ENCODE results near the gene PAN3.
"Not testable (repeated sequence)": the region's sequence is repeated elsewhere in the genome, so short reads cannot be mapped to it uniquely, and the experiment has no call there.

Gene PAN3

GRCh38 chr13:28140433-28141125, 2.2 kb downstream of the PAN3 start:
- peak overlapping the region; percentile 96 for H3K4me3 ChIP-seq (ENCODE audit: low read depth, low read length)

DNA sequence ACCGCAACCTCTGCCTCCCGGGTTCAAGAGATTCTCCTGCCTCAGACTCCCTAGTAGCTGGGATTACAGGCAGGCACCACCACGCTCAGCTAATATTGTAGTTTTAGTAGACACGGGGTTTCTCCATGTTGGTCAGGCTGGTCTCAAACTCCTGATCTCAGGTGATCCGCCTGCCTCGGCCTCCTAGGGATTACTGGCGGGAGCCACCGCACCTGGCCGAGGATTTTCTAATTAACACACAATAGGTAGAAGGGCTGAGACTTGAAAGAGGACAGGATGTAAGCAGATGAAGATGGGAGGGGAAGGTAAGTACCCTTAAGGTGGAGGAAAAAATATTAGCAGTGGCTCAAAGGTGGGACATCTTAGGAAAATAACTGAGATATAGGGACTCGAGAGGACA, 3.2 kb downstream of the PAN3 start:
- peak overlapping the region; percentile 41 for H3K4me3 ChIP-seq (ENCODE audit: low read depth, low read length)
- DNase-seq (ENCODE audit: low read depth): not testable (repeated sequence)

More at GRCh38 chr13:28140433-28141125, 2.2 kb downstream of the PAN3 start:
- DNase-seq (ENCODE audit: low read depth): no peak
- TF ChIP-seq, protein P1, sequence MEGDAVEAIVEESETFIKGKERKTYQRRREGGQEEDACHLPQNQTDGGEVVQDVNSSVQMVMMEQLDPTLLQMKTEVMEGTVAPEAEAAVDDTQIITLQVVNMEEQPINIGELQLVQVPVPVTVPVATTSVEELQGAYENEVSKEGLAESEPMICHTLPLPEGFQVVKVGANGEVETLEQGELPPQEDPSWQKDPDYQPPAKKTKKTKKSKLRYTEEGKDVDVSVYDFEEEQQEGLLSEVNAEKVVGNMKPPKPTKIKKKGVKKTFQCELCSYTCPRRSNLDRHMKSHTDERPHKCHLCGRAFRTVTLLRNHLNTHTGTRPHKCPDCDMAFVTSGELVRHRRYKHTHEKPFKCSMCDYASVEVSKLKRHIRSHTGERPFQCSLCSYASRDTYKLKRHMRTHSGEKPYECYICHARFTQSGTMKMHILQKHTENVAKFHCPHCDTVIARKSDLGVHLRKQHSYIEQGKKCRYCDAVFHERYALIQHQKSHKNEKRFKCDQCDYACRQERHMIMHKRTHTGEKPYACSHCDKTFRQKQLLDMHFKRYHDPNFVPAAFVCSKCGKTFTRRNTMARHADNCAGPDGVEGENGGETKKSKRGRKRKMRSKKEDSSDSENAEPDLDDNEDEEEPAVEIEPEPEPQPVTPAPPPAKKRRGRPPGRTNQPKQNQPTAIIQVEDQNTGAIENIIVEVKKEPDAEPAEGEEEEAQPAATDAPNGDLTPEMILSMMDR (IDR thresholded peaks at IDR 0.05; ENCODE audit: low read depth, low read length): no peak
- TF ChIP-seq MYC (IDR thresholded peaks at IDR 0.05; ENCODE audit: low read depth, low read length) (no peak), POLR2A (IDR thresholded peaks at IDR 0.05; ENCODE audit: extremely low read depth, insufficient read length) (no peak)
- TF ChIP-seq, protein P2, sequence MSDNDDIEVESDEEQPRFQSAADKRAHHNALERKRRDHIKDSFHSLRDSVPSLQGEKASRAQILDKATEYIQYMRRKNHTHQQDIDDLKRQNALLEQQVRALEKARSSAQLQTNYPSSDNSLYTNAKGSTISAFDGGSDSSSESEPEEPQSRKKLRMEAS (IDR thresholded peaks at IDR 0.05; ENCODE audit: low read depth, low read length): no peak

GRCh38 chr13:28145049-28145448, 6.7 kb downstream of the PAN3 start:
- TF ChIP-seq, protein P1 (IDR thresholded peaks at IDR 0.05; ENCODE audit: low read depth, low read length): no peak
- TF ChIP-seq POLR2A (IDR thresholded peaks at IDR 0.05; ENCODE audit: extremely low read depth, insufficient read length) (no peak), MYC (IDR thresholded peaks at IDR 0.05; ENCODE audit: low read depth, low read length) (no peak)
- TF ChIP-seq, protein P2 (IDR thresholded peaks at IDR 0.05; ENCODE audit: low read depth, low read length): no peak
- no peak overlapping the region for H3K4me3 ChIP-seq (ENCODE audit: low read depth, low read length)
- no peak for DNase-seq (ENCODE audit: low read depth)

DNA sequence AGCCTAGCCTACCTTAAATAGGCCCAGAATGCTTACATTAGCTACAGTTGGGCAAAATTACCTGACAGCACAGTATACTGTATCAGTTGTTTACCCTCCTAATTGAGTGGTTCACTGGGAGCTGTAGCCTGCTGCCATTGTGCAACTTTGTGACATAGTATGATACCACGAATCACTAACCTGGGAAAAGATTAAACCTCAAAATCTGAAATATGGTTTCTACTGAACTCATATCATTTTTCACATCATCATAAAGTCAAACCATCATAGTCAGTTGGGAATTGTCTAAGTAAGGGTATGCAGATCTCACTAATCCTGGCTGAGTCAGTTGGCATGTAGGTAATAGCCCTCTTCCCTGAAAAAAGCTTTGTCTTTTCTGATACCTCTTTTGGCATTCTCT, 9.2 kb downstream of the PAN3 start:
- TF ChIP-seq, protein P1 (IDR thresholded peaks at IDR 0.05; ENCODE audit: low read depth, low read length): no peak
- TF ChIP-seq MYC (IDR thresholded peaks at IDR 0.05; ENCODE audit: low read depth, low read length) (no peak), POLR2A (IDR thresholded peaks at IDR 0.05; ENCODE audit: extremely low read depth, insufficient read length) (no peak)
- TF ChIP-seq, protein P2 (IDR thresholded peaks at IDR 0.05; ENCODE audit: low read depth, low read length): no peak
- peak; percentile 36 for DNase-seq (ENCODE audit: low read depth)
- H3K4me3 ChIP-seq (ENCODE audit: low read depth, low read length): no peak overlapping the region

GRCh38 chr13:28159057-28159456, 20.7 kb downstream of the PAN3 start:
- DNase-seq (ENCODE audit: low read depth): no peak
- no peak overlapping the region for H3K4me3 ChIP-seq (ENCODE audit: low read depth, low read length)
- TF ChIP-seq, protein P2 (IDR thresholded peaks at IDR 0.05; ENCODE audit: low read depth, low read length): no peak
- TF ChIP-seq, protein P1 (IDR thresholded peaks at IDR 0.05; ENCODE audit: low read depth, low read length): no peak
- TF ChIP-seq POLR2A (IDR thresholded peaks at IDR 0.05; ENCODE audit: extremely low read depth, insufficient read length): no peak
- no peak for TF ChIP-seq MYC (IDR thresholded peaks at IDR 0.05; ENCODE audit: low read depth, low read length)

GRCh38 chr13:28161370-28161769, 23.0 kb downstream of the PAN3 start:
- H3K4me3 ChIP-seq (ENCODE audit: low read depth, low read length): no peak overlapping the region
- no peak for DNase-seq (ENCODE audit: low read depth)
- TF ChIP-seq, protein P1 (IDR thresholded peaks at IDR 0.05; ENCODE audit: low read depth, low read length): no peak
- TF ChIP-seq, protein P2 (IDR thresholded peaks at IDR 0.05; ENCODE audit: low read depth, low read length): no peak
- no peak for TF ChIP-seq MYC (IDR thresholded peaks at IDR 0.05; ENCODE audit: low read depth, low read length)
- TF ChIP-seq POLR2A (IDR thresholded peaks at IDR 0.05; ENCODE audit: extremely low read depth, insufficient read length): no peak
